CD4-positive, alpha-beta T cell (primary cell): ENCODE results near the gene FBRSL1. TPM values are rescaled to one million over a fixed set of nuclear protein-coding genes. Genes with fewer than 3 reads are reported as not detected.
A peak's percentile ranks its signal among the peaks of the same experiment; 100 is the strongest.

Experiments used
- ATAC-seq: fragments of 200-7000 bp; cut with Tn5 transposase; one replicate; pipeline ENCODE4 v1.10.0; 2022; ENCODE audit warnings: mild to moderate bottlenecking; ENCODE audit not compliant: poor library complexity
- CTCF ChIA-PET: fragments of 350-600 bp; sonication (Branson Sonifier 250); formaldehyde crosslinking; loops from one replicate; lab custom pipeline; 2021; ENCODE audit warnings: antibody characterized with exemption, inconsistent platforms; lab: Charles Lee
- POLR2A ChIA-PET: fragments of 350-600 bp; sonication (Branson Sonifier 250); formaldehyde crosslinking; loops from one replicate; lab custom pipeline; 2021; ENCODE audit warnings: antibody characterized with exemption, inconsistent platforms; lab: Charles Lee
- DNase-seq, 14 experiments: peaks; one replicate each; pipeline ENCODE4 v3.0.0-alpha.2; 2013 to 2020; ENCODE audit warnings: mixed read lengths in 2 of 14
- H3K27ac ChIP-seq, 2 donors: one replicate each; pipeline versions ENCODE4 v1.5.1 to v1.7.0; 2013; ENCODE audit warnings: low read length in 2 of 2, low read depth in 1 of 2, mild to moderate bottlenecking in 1 of 2
- H3K27me3 ChIP-seq, 2 experiments: 1 replicate in 1 of 2; 2 replicates in 1 of 2; pipeline versions ENCODE4 v1.6.1 to v1.7.0; 2013; ENCODE audit warnings: low read length in 2 of 2, control low read depth in 1 of 2, mild to moderate bottlenecking in 1 of 2, moderate library complexity in 1 of 2; ENCODE audit not compliant: insufficient read depth in 2 of 2, control insufficient read depth in 1 of 2
- H3K36me3 ChIP-seq: one replicate; pipeline ENCODE4 v1.6.1; 2013; ENCODE audit warnings: low read length, control low read depth; ENCODE audit not compliant: insufficient read depth
- H3K4me1 ChIP-seq: one replicate; pipeline ENCODE4 v1.6.1; 2013; ENCODE audit warnings: low read length, control low read depth; ENCODE audit not compliant: insufficient read depth
- H3K4me3 ChIP-seq: one replicate; pipeline ENCODE4 v1.5.1; 2013; ENCODE audit warnings: mild to moderate bottlenecking, low read length, moderate library complexity
- H3K9me3 ChIP-seq, 2 experiments: 1 replicate in 1 of 2; 2 replicates in 1 of 2; pipeline versions ENCODE4 v1.6.1 to v1.7.0; 2013; ENCODE audit warnings: low read length in 2 of 2, mild to moderate bottlenecking in 2 of 2, control low read depth in 1 of 2, moderate library complexity in 1 of 2; ENCODE audit not compliant: control insufficient read depth in 1 of 2, insufficient read depth in 1 of 2
- H3K27ac Mint-ChIP-seq: one replicate; pipeline ENCODE4 v1.8.0; 2020; ENCODE audit warnings: mixed read lengths
- H3K27me3 Mint-ChIP-seq: one replicate; pipeline ENCODE4 v1.8.0; 2021; ENCODE audit warnings: mixed read lengths
- H3K36me3 Mint-ChIP-seq: one replicate; pipeline ENCODE4 v1.8.0; 2021; ENCODE audit warnings: low read depth, mixed read lengths
- H3K4me1 Mint-ChIP-seq: one replicate; pipeline ENCODE4 v1.8.0; 2021; ENCODE audit warnings: low read depth, mixed read lengths
- H3K4me3 Mint-ChIP-seq: one replicate; pipeline ENCODE4 v1.8.0; 2020; ENCODE audit warnings: mild to moderate bottlenecking, mixed read lengths
- H3K9me3 Mint-ChIP-seq: one replicate; pipeline ENCODE4 v1.8.0; 2020; ENCODE audit warnings: mixed read lengths
- CTCF ChIP-seq: fragments of 200-600 bp; IDR thresholded peaks from one replicate; pipeline ENCODE4 v1.8.0; 2022; ENCODE audit warnings: antibody characterized with exemption, mild to moderate bottlenecking
- intact Hi-C, 2 experiments: fragments of 100-400 bp; cut with DNase I in 1 of 2; cut with micrococcal nuclease in 1 of 2; formaldehyde crosslinking; loops; one replicate each; pipeline versions ENCODE4 v1.15.1 to v1.9.0; 2023 to 2025; cut with DNase I, micrococcal nuclease
- total RNA-seq, 174 experiments: library from RNA in 2 of 174; stranded (reverse) in 2 of 174; gene quantifications; one replicate each; pipeline ENCODE4 v1.2.3 and lab custom pipeline; 2021 to 2026

Gene FBRSL1
- total RNA-seq, 2 experiments from 2014 or later: 75.8 to 80.7 TPM

DNA sequence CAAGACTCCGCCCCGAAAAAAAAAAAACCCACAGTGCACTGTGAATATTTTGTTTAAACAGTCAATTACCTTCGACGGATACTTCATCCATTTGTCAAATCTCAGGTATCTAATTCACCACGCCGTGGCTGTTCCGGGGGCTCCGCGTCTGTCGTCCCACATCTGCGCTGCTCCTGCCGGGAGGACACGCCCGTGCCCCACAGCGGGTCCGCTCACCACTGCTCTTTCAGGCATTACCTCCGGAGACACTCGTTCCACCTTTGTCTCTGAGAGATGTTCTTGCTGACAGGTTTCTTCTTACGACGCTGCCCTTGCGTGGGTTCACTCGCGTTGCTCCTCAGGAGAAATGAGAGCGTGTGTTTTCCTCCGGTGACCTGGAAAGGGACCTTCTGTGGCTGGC is 46.9 kb upstream of the FBRSL1 start:
- intact Hi-C loops: no loop called here
- H3K27me3 ChIP-seq: no peaks in the 10 kb centered on the region
- H3K4me1 ChIP-seq: peaks cover 81% of the 10 kb centered on the region
- ATAC-seq (no peak), DNase-seq (no peak)
- Mint-ChIP-seq H3K27me3 (no peaks in the 10 kb centered on the region), H3K4me1 (peaks cover 72% of the 10 kb centered on the region), H3K4me3 (peak overlapping the region; percentile 77), H3K36me3 (peaks cover 6% of the 10 kb centered on the region), H3K27ac (peak overlapping the region; percentile 88), H3K9me3 (no peaks in the 10 kb centered on the region)
- H3K9me3 ChIP-seq: no peaks in the 10 kb centered on the region
- ChIA-PET POLR2A (interaction anchor here (3.0 kb wide), 1 partner anchor 13 kb away, joined by 14 read pairs; no protein-coding TSS in a partner anchor), CTCF (no interaction called here)
- no peak for TF ChIP-seq CTCF
- H3K36me3 ChIP-seq: no peaks in the 10 kb centered on the region
- no peak overlapping the region for H3K27ac ChIP-seq
- no peak overlapping the region for H3K4me3 ChIP-seq

DNA sequence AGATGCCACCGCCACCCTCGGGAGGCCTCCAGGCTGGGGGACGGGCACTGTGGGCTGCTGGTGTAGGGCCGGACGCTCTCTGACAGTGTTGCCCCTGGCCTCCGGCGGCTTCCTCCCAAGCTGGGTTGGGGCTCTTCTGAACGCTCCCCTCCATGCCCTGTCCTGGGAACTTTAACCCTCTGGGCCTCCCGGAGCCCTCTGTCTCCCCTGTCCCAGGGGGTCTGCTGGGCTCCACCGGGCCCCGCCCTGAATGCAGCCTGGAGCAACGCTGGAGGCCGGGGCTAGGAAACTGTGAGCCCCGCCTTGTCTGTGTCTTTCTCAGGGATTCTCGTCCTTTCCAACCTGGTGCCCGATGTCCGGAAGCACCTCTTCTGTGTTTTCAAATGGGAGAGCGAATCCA is 45.7 kb upstream of the FBRSL1 start:
- H3K4me1 ChIP-seq: peaks cover 71% of the 10 kb centered on the region
- peak overlapping the region; percentile 51 for H3K4me3 ChIP-seq
- peak overlapping the region; percentile 95 for H3K27ac Mint-ChIP-seq

GRCh38 chr12:132444957-132445883 is 44.7 kb upstream of the FBRSL1 start:
- Mint-ChIP-seq H3K36me3 (peaks cover 6% of the 10 kb centered on the region), H3K27ac (peak overlapping the region; percentile 95), H3K4me1 (peaks cover 72% of the 10 kb centered on the region), H3K4me3 (peak overlapping the region; percentile 90), H3K9me3 (no peaks in the 10 kb centered on the region), H3K27me3 (no peaks in the 10 kb centered on the region)
- H3K36me3 ChIP-seq: no peaks in the 10 kb centered on the region
- no peak for TF ChIP-seq CTCF
- peaks cover 69% of the 10 kb centered on the region for H3K4me1 ChIP-seq
- H3K27me3 ChIP-seq: no peaks in the 10 kb centered on the region
- DNase-seq (peak; percentile 68 to 91 (median 82)), ATAC-seq (peak; percentile 80)
- ChIA-PET CTCF (interaction anchor here (1.6 kb wide), 1 partner anchor 30 kb away, joined by 7 read pairs; no protein-coding TSS in a partner anchor), POLR2A (interaction anchor here (0.7 to 4.8 kb wide), 4 partner anchors 15 to 44 kb away, joined by 5 to 34 read pairs (median 12); no protein-coding TSS in a partner anchor)
- H3K9me3 ChIP-seq: no peaks in the 10 kb centered on the region
- peak overlapping the region; percentile 51 for H3K4me3 ChIP-seq
- intact Hi-C loops: loop anchor here in 1 of 2 experiments (5.0 kb wide), 1 partner anchor 42 kb away; no protein-coding TSS in a partner anchor
- H3K27ac ChIP-seq: peak overlapping the region; percentile 92 to 96

More for the DNA sequence above, 45.7 kb upstream of the FBRSL1 start:
- ChIA-PET CTCF (no interaction called here), POLR2A (interaction anchor here (3.0 kb wide), 1 partner anchor 14 kb away, joined by 14 read pairs; no protein-coding TSS in a partner anchor)
- no peaks in the 10 kb centered on the region for H3K36me3 ChIP-seq
- Mint-ChIP-seq H3K4me1 (peaks cover 71% of the 10 kb centered on the region), H3K36me3 (peaks cover 6% of the 10 kb centered on the region), H3K27me3 (no peaks in the 10 kb centered on the region), H3K9me3 (no peaks in the 10 kb centered on the region), H3K4me3 (peak overlapping the region; percentile 90)
- H3K9me3 ChIP-seq: no peaks in the 10 kb centered on the region
- intact Hi-C loops: no loop called here
- DNase-seq: no peak
- H3K27me3 ChIP-seq: no peaks in the 10 kb centered on the region
- peak overlapping the region; percentile 85 to 96 for H3K27ac ChIP-seq
- no peak for TF ChIP-seq CTCF
- no peak for ATAC-seq
